NCI-H524 (cell line): Measurements from ENCODE around the gene LRRC10.

Experiments used
- DNase-seq, 2 experiments: peaks; one replicate each; lab custom pipeline; 2025; lab: John Stamatoyannopoulos, UW

LRRC10 gene

GRCh38 chr12:69569236-69569635 lies 41.5 kb downstream of the LRRC10 start:
- DNase-seq = no peak

- DNase-seq = no peak
These were observed 44.1 kb downstream of the LRRC10 start for GRCh38 chr12:69566603-69567002.

GRCh38 chr12:69563166-69563762 lies 47.4 kb downstream of the LRRC10 start:
- no peak for DNase-seq
